Neural cell (in vitro differentiated cells): ENCODE results near the gene KAT14.

ENCODE experiments used
- POLR2AphosphoS5 ChIP-seq: IDR thresholded peaks from 2 replicates; pipeline ENCODE4 v1.6.1; 2012
- TF ChIP-seq, protein P1 (sequence below): IDR thresholded peaks from 2 replicates; pipeline ENCODE4 v1.6.1; 2012; ENCODE audit warnings: borderline replicate concordance
- TF ChIP-seq, protein P2 (sequence below): fragments of 450-650 bp; IDR thresholded peaks from 2 replicates; pipeline ENCODE4 v1.5.1; 2014; ENCODE audit warnings: antibody characterized with exemption, mild to moderate bottlenecking, moderate library complexity; ENCODE audit not compliant: poor library complexity, severe bottlenecking

DNA sequence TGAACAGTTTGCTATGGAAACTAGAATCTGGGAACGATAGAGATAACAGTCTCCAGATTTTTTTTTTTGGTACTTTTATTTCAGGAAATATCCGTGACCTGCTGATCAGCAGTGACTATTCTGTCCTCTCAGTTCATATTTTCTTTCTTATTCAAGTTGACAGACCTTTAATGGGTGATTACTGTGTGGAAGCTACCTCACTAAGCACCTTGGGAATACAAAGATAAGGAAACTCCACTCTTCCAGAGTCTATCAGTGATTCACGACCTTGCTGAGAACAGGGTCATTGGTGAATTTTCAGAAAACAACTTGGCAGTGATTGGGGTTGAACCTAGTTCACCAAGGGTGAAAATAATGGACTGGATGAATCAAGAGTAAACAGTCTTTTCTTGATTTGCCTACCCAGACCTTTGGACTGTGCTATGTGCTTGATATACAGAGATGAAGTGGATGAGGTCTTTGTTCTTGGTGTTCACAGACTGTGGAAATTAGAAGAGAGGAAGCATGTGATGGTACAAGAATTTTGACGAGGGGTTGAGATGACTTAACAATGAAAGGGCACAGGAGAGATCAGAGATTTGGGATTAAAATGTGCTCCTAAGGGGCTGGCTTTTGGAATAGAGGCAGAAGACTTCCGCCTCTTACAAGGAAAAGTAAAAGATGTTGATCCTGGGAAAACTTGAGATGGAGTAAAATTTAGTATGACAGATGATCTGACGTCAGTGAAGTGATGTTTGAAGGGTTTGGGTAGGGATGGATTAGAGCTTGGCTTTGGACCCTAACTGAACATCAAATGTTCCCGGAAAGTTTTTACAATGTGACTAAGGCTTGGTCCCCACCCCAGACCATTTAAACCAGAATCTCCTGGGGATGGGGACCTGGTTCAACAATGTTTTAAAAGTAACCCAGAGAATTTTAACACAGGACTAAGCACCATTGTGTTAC is 1.2 kb downstream of the KAT14 start:
- TF ChIP-seq, protein P1, sequence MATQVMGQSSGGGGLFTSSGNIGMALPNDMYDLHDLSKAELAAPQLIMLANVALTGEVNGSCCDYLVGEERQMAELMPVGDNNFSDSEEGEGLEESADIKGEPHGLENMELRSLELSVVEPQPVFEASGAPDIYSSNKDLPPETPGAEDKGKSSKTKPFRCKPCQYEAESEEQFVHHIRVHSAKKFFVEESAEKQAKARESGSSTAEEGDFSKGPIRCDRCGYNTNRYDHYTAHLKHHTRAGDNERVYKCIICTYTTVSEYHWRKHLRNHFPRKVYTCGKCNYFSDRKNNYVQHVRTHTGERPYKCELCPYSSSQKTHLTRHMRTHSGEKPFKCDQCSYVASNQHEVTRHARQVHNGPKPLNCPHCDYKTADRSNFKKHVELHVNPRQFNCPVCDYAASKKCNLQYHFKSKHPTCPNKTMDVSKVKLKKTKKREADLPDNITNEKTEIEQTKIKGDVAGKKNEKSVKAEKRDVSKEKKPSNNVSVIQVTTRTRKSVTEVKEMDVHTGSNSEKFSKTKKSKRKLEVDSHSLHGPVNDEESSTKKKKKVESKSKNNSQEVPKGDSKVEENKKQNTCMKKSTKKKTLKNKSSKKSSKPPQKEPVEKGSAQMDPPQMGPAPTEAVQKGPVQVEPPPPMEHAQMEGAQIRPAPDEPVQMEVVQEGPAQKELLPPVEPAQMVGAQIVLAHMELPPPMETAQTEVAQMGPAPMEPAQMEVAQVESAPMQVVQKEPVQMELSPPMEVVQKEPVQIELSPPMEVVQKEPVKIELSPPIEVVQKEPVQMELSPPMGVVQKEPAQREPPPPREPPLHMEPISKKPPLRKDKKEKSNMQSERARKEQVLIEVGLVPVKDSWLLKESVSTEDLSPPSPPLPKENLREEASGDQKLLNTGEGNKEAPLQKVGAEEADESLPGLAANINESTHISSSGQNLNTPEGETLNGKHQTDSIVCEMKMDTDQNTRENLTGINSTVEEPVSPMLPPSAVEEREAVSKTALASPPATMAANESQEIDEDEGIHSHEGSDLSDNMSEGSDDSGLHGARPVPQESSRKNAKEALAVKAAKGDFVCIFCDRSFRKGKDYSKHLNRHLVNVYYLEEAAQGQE: no peak
- TF ChIP-seq, protein P2, sequence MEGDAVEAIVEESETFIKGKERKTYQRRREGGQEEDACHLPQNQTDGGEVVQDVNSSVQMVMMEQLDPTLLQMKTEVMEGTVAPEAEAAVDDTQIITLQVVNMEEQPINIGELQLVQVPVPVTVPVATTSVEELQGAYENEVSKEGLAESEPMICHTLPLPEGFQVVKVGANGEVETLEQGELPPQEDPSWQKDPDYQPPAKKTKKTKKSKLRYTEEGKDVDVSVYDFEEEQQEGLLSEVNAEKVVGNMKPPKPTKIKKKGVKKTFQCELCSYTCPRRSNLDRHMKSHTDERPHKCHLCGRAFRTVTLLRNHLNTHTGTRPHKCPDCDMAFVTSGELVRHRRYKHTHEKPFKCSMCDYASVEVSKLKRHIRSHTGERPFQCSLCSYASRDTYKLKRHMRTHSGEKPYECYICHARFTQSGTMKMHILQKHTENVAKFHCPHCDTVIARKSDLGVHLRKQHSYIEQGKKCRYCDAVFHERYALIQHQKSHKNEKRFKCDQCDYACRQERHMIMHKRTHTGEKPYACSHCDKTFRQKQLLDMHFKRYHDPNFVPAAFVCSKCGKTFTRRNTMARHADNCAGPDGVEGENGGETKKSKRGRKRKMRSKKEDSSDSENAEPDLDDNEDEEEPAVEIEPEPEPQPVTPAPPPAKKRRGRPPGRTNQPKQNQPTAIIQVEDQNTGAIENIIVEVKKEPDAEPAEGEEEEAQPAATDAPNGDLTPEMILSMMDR: no peak
- TF ChIP-seq POLR2AphosphoS5: no peak
